HUES64 (cell line): ENCODE data around the gene ZIM2.
"Not testable (repeated sequence)": the region's sequence is repeated elsewhere in the genome, so short reads cannot be mapped to it uniquely, and the experiment has no call there.

Source experiments
- H3K27ac ChIP-seq: 2 replicates; pipeline ENCODE4 v1.7.0; 2013; ENCODE audit warnings: low read depth, low read length, inconsistent platforms
- H3K27me3 ChIP-seq: 2 replicates; pipeline ENCODE4 v1.6.1; 2013; ENCODE audit warnings: mild to moderate bottlenecking, low read length; ENCODE audit not compliant: insufficient read depth
- H3K36me3 ChIP-seq: 2 replicates; pipeline ENCODE4 v1.6.1; 2013; ENCODE audit warnings: mild to moderate bottlenecking, low read length; ENCODE audit not compliant: insufficient read depth
- H3K4me1 ChIP-seq: 2 replicates; pipeline ENCODE4 v1.6.1; 2013; ENCODE audit warnings: mild to moderate bottlenecking, low read length, moderate library complexity; ENCODE audit not compliant: insufficient read depth
- H3K4me3 ChIP-seq: 2 replicates; pipeline ENCODE4 v1.5.1; 2013; ENCODE audit warnings: mild to moderate bottlenecking, low read length, moderate library complexity
- H3K9ac ChIP-seq: 2 replicates; pipeline ENCODE4 v1.6.1; 2013; ENCODE audit warnings: mild to moderate bottlenecking, low read depth, low read length
- H3K9me3 ChIP-seq: 2 replicates; pipeline ENCODE4 v1.6.1; 2013; ENCODE audit warnings: low read depth, low read length; ENCODE audit not compliant: insufficient read depth
- WGBS: fragments of 150-250, 120-280 bp; methylation state at CpG from one replicate; pipeline ENCODE4 v1.1.7; 2013; ENCODE audit warnings: missing lambda C conversion rate; 5-methylcytosine and 5-hydroxymethylcytosine counted together

The ZIM2 gene

DNA sequence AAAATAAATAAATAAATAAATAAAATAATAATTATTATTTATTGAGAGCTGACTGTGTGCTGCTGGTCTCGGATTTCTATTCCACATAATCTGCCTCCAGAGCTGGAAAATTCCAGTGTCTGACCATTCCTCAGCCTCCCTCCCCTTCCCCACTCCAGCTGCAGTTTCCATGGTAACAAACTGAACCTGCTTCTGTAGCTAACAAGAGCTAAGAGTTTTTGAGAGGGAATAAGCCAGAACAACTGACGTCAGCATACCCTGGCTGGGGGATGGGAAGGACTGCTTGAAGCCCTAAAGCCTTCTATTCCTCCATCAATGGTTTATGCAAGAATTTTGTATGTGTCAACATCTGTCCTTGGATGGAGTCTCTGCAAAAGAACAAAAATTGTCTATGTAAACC is 26.0 kb upstream of the ZIM2 start:
- no peak overlapping the region for H3K9ac ChIP-seq
- no peak overlapping the region for H3K4me3 ChIP-seq
- 69% methylated on average over 2 of the region's 2 CpGs for WGBS
- H3K36me3 ChIP-seq = no peaks in the 10 kb centered on the region
- no peaks in the 10 kb centered on the region for H3K4me1 ChIP-seq
- no peaks in the 10 kb centered on the region for H3K27me3 ChIP-seq
- peaks cover 94% of the 10 kb centered on the region for H3K9me3 ChIP-seq
- H3K27ac ChIP-seq = no peak overlapping the region

DNA sequence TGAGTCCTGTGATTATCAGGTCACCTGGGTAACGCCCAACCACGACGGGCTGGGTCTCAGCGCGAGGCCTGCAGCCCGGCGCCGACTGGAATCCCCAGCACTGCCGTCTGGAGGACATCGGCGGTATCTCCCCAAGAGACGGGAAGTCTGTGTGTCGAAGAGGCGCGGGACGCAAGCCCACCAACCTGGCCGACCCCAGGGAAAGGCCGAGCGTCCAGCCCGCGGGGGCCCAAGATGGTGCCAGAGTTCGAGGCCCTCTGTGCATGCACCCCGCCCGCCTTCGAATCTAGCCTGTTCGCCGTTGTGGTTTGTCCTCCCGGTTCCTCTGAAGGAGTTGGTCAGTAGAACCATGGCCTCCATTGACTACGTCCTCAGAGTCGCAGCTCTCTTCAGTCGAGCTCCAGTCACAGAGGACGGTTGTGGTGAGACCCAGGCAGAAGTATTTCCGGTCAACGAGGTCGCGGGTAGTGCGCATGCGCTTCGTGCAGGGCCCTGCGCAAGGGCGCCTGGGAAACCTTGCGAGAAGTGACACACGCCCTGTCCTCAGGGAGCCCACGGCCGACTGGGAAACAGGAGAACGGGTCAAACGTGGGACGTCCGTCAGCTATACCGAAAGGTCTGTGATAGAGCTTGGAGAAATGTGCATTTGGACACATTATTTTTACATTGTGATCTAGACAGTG is 24.1 kb upstream of the ZIM2 start:
- 94% methylated on average over 50 of the region's 50 CpGs for WGBS
- Histone ChIP-seq H3K4me1 (no peaks in the 10 kb centered on the region), H3K9ac (no peak overlapping the region), H3K9me3 (peaks cover 95% of the 10 kb centered on the region), H3K4me3 (no peak overlapping the region), H3K27me3 (no peaks in the 10 kb centered on the region), H3K27ac (no peak overlapping the region), H3K36me3 (no peaks in the 10 kb centered on the region)

DNA sequence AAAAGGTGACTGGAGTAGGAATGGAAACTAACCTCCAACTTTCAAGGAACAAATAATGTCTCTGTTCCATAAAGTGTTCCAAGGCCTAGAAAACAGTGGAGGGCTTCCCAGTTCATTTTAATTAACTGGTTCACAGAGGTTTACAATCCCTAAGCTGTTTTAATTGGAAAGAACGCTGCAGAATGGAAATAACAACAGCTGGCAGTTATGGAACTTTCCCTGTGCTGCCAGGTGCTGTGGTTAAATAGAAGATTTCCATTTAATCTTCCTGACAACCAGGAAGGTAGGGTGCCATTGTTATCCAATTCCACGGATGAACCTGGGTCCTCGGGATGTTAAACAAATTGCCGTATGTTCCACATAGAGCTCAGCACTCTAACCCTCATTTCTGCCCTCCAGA is 22.2 kb upstream of the ZIM2 start:
- Histone ChIP-seq H3K9ac (no peak overlapping the region), H3K27me3 (no peaks in the 10 kb centered on the region), H3K9me3 (peaks cover 95% of the 10 kb centered on the region), H3K36me3 (no peaks in the 10 kb centered on the region), H3K27ac (no peak overlapping the region), H3K4me3 (no peak overlapping the region), H3K4me1 (no peaks in the 10 kb centered on the region)
- 86% methylated on average over 4 of the region's 4 CpGs for WGBS

DNA sequence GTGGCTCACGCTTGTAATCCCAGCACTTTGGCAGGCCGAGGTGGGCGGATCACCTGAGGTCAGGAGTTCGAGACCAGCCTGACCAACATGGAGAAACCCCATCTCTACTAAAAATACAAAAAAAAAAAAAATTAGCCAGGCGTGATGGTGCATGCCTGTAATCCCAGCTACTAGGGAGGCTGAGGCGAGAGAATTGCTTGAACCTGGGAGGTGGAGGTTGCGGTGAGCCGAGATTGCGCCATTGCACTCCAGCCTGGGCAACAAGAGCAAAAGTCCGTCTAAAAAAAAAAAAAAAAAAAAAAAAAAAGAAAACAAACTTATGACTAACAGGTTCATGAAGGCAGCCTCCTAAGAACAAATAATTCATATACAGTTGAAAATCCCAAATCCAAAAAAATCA is 19.9 kb upstream of the ZIM2 start:
- H3K4me3 ChIP-seq, H3K4me1 ChIP-seq, H3K27me3 ChIP-seq, H3K9ac ChIP-seq, H3K27ac ChIP-seq, H3K36me3 ChIP-seq: not testable (repeated sequence)
- WGBS = 86% methylated on average over 8 of the region's 10 CpGs
- H3K9me3 ChIP-seq = peaks cover 96% of the 10 kb centered on the region

DNA sequence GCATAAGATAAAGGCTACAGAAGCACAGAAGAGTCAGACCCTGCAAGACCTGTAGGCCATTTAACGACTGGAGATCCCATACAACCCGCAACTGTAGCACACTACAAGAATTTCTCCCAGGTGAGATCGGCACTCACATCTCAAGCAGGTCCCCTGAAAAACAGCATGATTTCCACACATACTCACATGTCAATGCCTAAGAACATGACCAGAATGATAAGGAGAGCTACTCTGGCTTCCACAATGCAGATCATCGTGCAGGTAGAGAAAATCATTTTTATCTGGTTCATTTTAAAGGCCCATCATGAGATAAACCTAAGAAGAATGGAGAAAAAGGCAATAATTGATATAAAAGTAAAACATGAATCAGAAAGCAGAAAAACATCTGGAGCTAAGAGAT is 17.5 kb upstream of the ZIM2 start:
- H3K9ac ChIP-seq = no peak overlapping the region

DNA sequence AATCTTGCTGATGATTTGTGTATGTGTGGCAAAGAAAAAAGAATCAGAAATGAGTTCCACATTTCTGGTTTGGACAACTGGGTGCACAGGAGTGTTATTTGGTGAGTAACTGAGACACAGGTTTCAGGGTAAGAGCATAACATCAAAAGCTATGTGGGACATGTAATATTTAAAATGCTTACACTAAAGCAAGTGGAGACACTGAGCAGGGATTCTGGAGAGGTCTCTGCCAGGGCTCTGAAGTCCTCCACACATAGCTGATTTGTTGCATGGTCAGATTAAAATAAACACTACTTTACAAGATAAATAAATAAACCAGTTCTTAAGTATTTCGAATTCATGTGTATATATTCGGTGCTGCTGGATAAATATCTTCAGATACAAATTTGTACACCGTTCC is 16.3 kb upstream of the ZIM2 start:
- H3K4me1 ChIP-seq = no peaks in the 10 kb centered on the region
- H3K9ac ChIP-seq = no peak overlapping the region
- H3K36me3 ChIP-seq = no peaks in the 10 kb centered on the region
- H3K27ac ChIP-seq = no peak overlapping the region
- peaks cover 81% of the 10 kb centered on the region for H3K9me3 ChIP-seq
- no peaks in the 10 kb centered on the region for H3K27me3 ChIP-seq
- 67% methylated on average over 1 of the region's 3 CpGs for WGBS
- no peak overlapping the region for H3K4me3 ChIP-seq

More for the DNA sequence above, 17.5 kb upstream of the ZIM2 start:
- Histone ChIP-seq H3K27ac (no peak overlapping the region), H3K9me3 (peaks cover 86% of the 10 kb centered on the region), H3K36me3 (no peaks in the 10 kb centered on the region), H3K4me1 (no peaks in the 10 kb centered on the region), H3K4me3 (no peak overlapping the region), H3K27me3 (no peaks in the 10 kb centered on the region)
- 80% methylated on average over 4 of the region's 4 CpGs for WGBS

DNA sequence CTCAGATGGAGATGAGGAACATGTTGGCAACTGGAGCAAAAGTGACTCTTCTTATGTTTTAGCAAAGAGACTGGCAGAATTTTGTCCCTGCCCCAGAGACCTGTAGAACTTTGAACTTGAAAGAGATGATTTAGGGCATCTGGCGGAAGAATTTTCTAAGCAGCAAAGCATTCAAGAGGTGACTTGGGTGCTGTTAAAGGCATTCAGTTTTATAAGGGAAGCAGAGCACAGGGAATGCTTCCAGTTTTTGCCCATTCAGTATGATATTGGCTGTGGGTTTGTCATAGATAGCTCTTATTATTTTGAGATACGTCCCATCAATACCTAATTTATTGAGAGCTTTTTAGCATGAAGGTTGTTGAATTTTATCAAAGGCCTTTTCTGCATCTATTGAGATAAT is 11.8 kb upstream of the ZIM2 start:
- H3K9me3 ChIP-seq = peaks cover 79% of the 10 kb centered on the region
- H3K4me3 ChIP-seq, H3K9ac ChIP-seq, H3K36me3 ChIP-seq, H3K27me3 ChIP-seq, H3K27ac ChIP-seq, H3K4me1 ChIP-seq: not testable (repeated sequence)
- 92% methylated on average over 1 of the region's 2 CpGs for WGBS

DNA sequence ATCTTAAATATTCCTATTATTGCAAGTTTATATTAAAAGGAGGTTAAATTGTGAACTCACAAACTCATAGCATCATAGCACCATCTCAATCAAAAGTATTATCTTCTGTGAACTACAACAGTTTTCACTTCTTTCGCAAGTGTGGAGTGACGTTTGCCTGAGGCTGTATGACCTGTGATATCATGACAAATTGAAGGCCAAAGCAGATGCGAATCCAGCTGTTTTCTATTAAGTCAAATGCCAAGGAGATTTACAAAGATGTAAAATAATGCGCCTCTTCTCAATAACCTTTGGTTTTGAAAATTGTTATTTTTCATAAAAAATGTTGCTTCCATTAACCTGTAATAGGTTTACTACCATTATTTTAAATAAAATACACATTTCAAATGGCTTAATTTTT is 7.6 kb upstream of the ZIM2 start:
- Histone ChIP-seq H3K27me3 (no peaks in the 10 kb centered on the region), H3K9ac (no peak overlapping the region), H3K27ac (no peak overlapping the region), H3K4me1 (no peaks in the 10 kb centered on the region), H3K9me3 (peaks cover 88% of the 10 kb centered on the region), H3K4me3 (no peak overlapping the region), H3K36me3 (no peaks in the 10 kb centered on the region)
- 92% methylated on average over 3 of the region's 4 CpGs for WGBS

DNA sequence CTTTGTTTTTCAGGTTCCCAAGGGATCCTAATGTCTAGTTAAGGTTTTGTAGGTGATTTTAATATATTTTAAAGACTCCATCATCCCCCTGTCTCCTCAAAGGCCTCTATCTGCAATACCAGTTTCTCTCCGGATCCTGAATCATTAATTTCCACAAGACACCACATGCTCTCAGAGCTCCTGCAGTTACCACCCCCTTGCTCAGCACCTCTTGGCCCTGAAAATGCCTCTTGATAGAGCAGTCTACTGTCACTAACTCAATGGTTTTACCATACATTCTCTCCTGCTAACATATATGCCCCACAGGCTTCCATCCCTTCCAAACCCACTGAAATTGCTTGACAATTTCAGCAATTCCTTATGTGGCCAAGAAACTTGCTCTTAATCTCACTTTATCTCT is 1.9 kb upstream of the ZIM2 start:
- H3K27ac ChIP-seq = no peak overlapping the region
- no peak overlapping the region for H3K9ac ChIP-seq
- H3K27me3 ChIP-seq = no peaks in the 10 kb centered on the region
- peaks cover 100% of the 10 kb centered on the region for H3K9me3 ChIP-seq
- H3K4me3 ChIP-seq = no peak overlapping the region
- WGBS = 86% methylated on average over 1 of the region's 1 CpG
- H3K4me1 ChIP-seq = no peaks in the 10 kb centered on the region
- H3K36me3 ChIP-seq = no peaks in the 10 kb centered on the region

DNA sequence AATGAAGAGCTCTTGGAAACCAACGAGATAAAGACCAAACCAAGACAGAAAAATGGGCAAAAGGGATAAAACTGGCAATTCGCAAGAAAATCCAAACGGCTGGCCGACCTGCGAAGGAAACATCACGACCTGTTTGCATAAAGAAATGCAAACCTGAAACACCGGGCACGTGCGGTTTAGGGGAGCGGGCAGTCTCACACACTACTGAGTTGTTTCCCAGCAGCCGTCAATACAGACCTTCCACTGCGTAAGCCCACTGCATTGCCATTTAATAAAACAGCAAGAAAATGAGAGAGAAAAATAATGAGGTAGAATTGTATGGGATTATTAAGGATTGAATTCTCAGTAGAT is 642 bp upstream of the ZIM2 start:
- 86% methylated on average over 11 of the region's 12 CpGs for WGBS
- Histone ChIP-seq H3K4me3 (no peak overlapping the region), H3K36me3 (no peaks in the 10 kb centered on the region), H3K9ac (no peak overlapping the region), H3K27me3 (no peaks in the 10 kb centered on the region), H3K4me1 (no peaks in the 10 kb centered on the region), H3K9me3 (peaks cover 98% of the 10 kb centered on the region), H3K27ac (no peak overlapping the region)

DNA sequence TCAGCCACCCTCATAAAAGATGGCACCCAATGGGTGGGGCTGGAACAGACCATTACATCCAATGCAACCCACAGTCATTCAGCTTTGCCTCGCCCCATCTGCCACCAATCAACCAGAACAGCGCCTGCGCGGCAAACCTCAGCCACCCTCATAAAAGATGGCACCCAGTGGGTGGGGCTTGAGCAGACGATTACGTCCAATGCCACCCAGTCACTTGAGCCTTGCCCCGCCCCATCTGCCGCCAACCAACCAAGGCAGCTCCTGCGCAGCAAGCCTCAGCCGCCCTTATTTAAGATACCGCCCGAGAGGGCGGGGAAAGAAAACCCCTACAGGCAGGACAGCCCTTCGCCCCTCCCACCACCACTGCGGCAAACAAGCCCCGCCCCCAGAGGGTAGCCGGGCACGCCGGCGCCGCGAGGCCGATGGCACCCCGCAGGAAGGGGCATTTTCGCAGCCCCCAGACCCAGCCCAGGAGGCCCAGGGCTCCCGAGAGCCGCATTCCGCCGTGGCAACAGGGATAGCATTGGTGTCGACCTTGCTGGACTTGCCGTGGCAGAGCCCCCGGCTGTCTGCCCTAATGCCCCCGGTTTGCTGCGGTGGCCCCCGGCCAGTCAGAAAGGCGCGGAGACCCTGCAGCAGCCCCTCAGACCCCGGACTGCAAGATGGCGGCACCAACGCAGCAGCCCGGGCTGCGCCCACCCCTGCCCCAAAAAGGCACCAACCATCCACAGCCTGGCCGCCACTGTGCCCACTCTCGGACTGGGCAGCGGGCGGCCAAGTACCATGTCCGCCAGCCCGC is 675 bp downstream of the ZIM2 start:
- Histone ChIP-seq H3K9me3 (peaks cover 98% of the 10 kb centered on the region), H3K4me1 (no peaks in the 10 kb centered on the region), H3K4me3 (no peak overlapping the region), H3K36me3 (no peaks in the 10 kb centered on the region), H3K9ac (no peak overlapping the region), H3K27ac (no peak overlapping the region), H3K27me3 (no peaks in the 10 kb centered on the region)
- 95% methylated on average over 48 of the region's 48 CpGs for WGBS
